ENCODE data around the gene DCST1. TPM values are rescaled to one million over a fixed set of nuclear protein-coding genes. Genes with fewer than 3 reads are reported as not detected.
A peak's percentile ranks its signal among the peaks of the same experiment; 100 is the strongest.

Gene DCST1
- total and polyA plus RNA-seq, 2 of the 13 experiments (the other 11 are each of a cell fraction or from before 2014, with no cell fraction given) = 0.04 TPM; not detected in 1

- TF ChIP-seq, protein P1, sequence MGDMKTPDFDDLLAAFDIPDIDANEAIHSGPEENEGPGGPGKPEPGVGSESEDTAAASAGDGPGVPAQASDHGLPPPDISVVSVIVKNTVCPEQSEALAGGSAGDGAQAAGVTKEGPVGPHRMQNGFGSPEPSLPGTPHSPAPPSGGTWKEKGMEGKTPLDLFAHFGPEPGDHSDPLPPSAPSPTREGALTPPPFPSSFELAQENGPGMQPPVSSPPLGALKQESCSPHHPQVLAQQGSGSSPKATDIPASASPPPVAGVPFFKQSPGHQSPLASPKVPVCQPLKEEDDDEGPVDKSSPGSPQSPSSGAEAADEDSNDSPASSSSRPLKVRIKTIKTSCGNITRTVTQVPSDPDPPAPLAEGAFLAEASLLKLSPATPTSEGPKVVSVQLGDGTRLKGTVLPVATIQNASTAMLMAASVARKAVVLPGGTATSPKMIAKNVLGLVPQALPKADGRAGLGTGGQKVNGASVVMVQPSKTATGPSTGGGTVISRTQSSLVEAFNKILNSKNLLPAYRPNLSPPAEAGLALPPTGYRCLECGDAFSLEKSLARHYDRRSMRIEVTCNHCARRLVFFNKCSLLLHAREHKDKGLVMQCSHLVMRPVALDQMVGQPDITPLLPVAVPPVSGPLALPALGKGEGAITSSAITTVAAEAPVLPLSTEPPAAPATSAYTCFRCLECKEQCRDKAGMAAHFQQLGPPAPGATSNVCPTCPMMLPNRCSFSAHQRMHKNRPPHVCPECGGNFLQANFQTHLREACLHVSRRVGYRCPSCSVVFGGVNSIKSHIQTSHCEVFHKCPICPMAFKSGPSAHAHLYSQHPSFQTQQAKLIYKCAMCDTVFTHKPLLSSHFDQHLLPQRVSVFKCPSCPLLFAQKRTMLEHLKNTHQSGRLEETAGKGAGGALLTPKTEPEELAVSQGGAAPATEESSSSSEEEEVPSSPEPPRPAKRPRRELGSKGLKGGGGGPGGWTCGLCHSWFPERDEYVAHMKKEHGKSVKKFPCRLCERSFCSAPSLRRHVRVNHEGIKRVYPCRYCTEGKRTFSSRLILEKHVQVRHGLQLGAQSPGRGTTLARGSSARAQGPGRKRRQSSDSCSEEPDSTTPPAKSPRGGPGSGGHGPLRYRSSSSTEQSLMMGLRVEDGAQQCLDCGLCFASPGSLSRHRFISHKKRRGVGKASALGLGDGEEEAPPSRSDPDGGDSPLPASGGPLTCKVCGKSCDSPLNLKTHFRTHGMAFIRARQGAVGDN (CRISPR knock-in tag; IDR thresholded peaks at IDR 0.05) = 0 out of 2 replicates have a peak, but pooled peaks have one; percentile 3
- TF ChIP-seq CCDC6 (CRISPR knock-in tag; IDR thresholded peaks at IDR 0.05) = peak; percentile 55; the same call in 1 of the 2 replicates
- TF ChIP-seq, protein P2, sequence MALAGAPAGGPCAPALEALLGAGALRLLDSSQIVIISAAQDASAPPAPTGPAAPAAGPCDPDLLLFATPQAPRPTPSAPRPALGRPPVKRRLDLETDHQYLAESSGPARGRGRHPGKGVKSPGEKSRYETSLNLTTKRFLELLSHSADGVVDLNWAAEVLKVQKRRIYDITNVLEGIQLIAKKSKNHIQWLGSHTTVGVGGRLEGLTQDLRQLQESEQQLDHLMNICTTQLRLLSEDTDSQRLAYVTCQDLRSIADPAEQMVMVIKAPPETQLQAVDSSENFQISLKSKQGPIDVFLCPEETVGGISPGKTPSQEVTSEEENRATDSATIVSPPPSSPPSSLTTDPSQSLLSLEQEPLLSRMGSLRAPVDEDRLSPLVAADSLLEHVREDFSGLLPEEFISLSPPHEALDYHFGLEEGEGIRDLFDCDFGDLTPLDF (CRISPR knock-in tag; IDR thresholded peaks at IDR 0.05) = no peak
- no peak for TF ChIP-seq ZNF83 (CRISPR knock-in tag; IDR thresholded peaks at IDR 0.05; ENCODE audit: borderline replicate concordance)
- no peak for TF ChIP-seq ZNF660 (CRISPR knock-in tag; IDR thresholded peaks at IDR 0.05; ENCODE audit: borderline replicate concordance, low read depth)
- TF ChIP-seq, protein P3, sequence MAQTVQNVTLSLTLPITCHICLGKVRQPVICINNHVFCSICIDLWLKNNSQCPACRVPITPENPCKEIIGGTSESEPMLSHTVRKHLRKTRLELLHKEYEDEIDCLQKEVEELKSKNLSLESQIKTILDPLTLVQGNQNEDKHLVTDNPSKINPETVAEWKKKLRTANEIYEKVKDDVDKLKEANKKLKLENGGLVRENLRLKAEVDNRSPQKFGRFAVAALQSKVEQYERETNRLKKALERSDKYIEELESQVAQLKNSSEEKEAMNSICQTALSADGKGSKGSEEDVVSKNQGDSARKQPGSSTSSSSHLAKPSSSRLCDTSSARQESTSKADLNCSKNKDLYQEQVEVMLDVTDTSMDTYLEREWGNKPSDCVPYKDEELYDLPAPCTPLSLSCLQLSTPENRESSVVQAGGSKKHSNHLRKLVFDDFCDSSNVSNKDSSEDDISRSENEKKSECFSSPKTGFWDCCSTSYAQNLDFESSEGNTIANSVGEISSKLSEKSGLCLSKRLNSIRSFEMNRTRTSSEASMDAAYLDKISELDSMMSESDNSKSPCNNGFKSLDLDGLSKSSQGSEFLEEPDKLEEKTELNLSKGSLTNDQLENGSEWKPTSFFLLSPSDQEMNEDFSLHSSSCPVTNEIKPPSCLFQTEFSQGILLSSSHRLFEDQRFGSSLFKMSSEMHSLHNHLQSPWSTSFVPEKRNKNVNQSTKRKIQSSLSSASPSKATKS (CRISPR knock-in tag; IDR thresholded peaks at IDR 0.05) = 0 out of 2 replicates have a peak, but pooled peaks have one; percentile 65
- 0 out of 2 replicates have a peak, but pooled peaks have one; percentile 40 for TF ChIP-seq AKAP8 (CRISPR knock-in tag; IDR thresholded peaks at IDR 0.05)
- TF ChIP-seq RBFOX2 (IDR thresholded peaks at IDR 0.05; ENCODE audit: low read depth, low read length) = peak; percentile 46
- no peak for TF ChIP-seq PATZ1 (CRISPR knock-in tag; IDR thresholded peaks at IDR 0.05)
- TF ChIP-seq ZNF543 (CRISPR knock-in tag; IDR thresholded peaks at IDR 0.05) = no peak
- TF ChIP-seq KDM5B (CRISPR knock-in tag; IDR thresholded peaks at IDR 0.05; ENCODE audit: borderline replicate concordance) = 0 out of 2 replicates have a peak, but pooled peaks have one; percentile 2
- no peak for TF ChIP-seq ZNF18 (CRISPR knock-in tag; IDR thresholded peaks at IDR 0.05; ENCODE audit: insufficient replicate concordance)
- peak; percentile 69; the same call in 1 of the 2 replicates for TF ChIP-seq NAIF1 (CRISPR knock-in tag; IDR thresholded peaks at IDR 0.05; ENCODE audit: borderline replicate concordance)
- no peak for TF ChIP-seq ZNF773 (CRISPR knock-in tag; IDR thresholded peaks at IDR 0.05; ENCODE audit: borderline replicate concordance)
- TF ChIP-seq ZNF652 (CRISPR knock-in tag; IDR thresholded peaks at IDR 0.05; ENCODE audit: borderline replicate concordance, low read depth) = no peak
- no peak for TF ChIP-seq TEAD3 (CRISPR knock-in tag; optimal IDR thresholded peaks at IDR 0.05; ENCODE audit: borderline replicate concordance)
- no peak for TF ChIP-seq ETV5 (CRISPR knock-in tag; IDR thresholded peaks at IDR 0.05; ENCODE audit: borderline replicate concordance)
- no peak for TF ChIP-seq TCF7 (IDR thresholded peaks at IDR 0.05; ENCODE audit: low read depth)
These were observed 30.3 kb upstream of the DCST1 start (continued) for GRCh38 chr1:155003227-155003765.
